ENCODE data around the gene G2E3.
"Not testable (repeated sequence)": the region's sequence is repeated elsewhere in the genome, so short reads cannot be mapped to it uniquely, and the experiment has no call there.

GRCh38 chr14:30546735-30547134 is 12.2 kb upstream of the G2E3 start:
- TF ChIP-seq, protein P1, sequence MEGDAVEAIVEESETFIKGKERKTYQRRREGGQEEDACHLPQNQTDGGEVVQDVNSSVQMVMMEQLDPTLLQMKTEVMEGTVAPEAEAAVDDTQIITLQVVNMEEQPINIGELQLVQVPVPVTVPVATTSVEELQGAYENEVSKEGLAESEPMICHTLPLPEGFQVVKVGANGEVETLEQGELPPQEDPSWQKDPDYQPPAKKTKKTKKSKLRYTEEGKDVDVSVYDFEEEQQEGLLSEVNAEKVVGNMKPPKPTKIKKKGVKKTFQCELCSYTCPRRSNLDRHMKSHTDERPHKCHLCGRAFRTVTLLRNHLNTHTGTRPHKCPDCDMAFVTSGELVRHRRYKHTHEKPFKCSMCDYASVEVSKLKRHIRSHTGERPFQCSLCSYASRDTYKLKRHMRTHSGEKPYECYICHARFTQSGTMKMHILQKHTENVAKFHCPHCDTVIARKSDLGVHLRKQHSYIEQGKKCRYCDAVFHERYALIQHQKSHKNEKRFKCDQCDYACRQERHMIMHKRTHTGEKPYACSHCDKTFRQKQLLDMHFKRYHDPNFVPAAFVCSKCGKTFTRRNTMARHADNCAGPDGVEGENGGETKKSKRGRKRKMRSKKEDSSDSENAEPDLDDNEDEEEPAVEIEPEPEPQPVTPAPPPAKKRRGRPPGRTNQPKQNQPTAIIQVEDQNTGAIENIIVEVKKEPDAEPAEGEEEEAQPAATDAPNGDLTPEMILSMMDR (conservative IDR thresholded peaks at IDR 0.05 in 1 of 2, IDR thresholded peaks at IDR 0.05 in 1 of 2; ENCODE audit: low read depth in 1 of 2, low read length in 2 of 2): not testable (repeated sequence)
- not testable (repeated sequence) for TF ChIP-seq EZH2 (IDR thresholded peaks at IDR 0.05; ENCODE audit: low read length, missing control alignments)

Measured in fibroblast of lung (primary cell).